ENCODE data around the gene MRPL50.

GRCh38 chr9:101440714-101441230, 42.4 kb upstream of the MRPL50 start:
- TF ChIP-seq EZH2 (IDR thresholded peaks at IDR 0.05; ENCODE audit: insufficient read depth, poor library complexity, severe bottlenecking) (no peak), EZH2phosphoT487 (IDR thresholded peaks at IDR 0.05; ENCODE audit: insufficient read depth, low read depth) (no peak)

Measured in GM23248 (cell line).